A549 (cell line): ENCODE results near the gene KAT6B.

ENCODE experiments used
- CEBPB ChIP-seq, 2 experiments: fragments of >200 bp in 1 of 2; sonication (Bioruptor Twin) in 1 of 2; formaldehyde crosslinking in 1 of 2; IDR thresholded peaks; 2 replicates each; pipeline ENCODE4 v1.6.1; 2012 to 2016
- CHD4 ChIP-seq: fragments of 200-600 bp; sonication (generic); IDR thresholded peaks from 2 replicates; pipeline ENCODE4 v1.6.1; 2016; ENCODE audit warnings: antibody characterized with exemption, mild to moderate bottlenecking, borderline replicate concordance
- CTCF ChIP-seq: fragments of >200 bp; sonication (Bioruptor Twin); formaldehyde crosslinking; IDR thresholded peaks from 3 replicates; pipeline ENCODE4 v1.5.1; 2016
- EP300 ChIP-seq, 2 experiments: fragments of >200 bp; sonication (Bioruptor Twin); formaldehyde crosslinking; IDR thresholded peaks; 2 replicates in 1 of 2; 3 replicates in 1 of 2; pipeline ENCODE4 v1.6.1; 2016 to 2017
- ESRRA ChIP-seq: fragments of 150-350 bp; IDR thresholded peaks from 2 replicates; pipeline ENCODE4 v1.6.1; 2014; ENCODE audit warnings: mild to moderate bottlenecking, low read length, borderline replicate concordance
- HDAC2 ChIP-seq: fragments of 200-600 bp; sonication (generic); IDR thresholded peaks from 2 replicates; pipeline ENCODE4 v1.6.1; 2016
- MAX ChIP-seq: IDR thresholded peaks from 2 replicates; pipeline ENCODE4 v1.6.1; 2012
- POLR2A ChIP-seq: IDR thresholded peaks from 2 replicates; pipeline ENCODE4 v1.6.1; 2012; ENCODE audit warnings: mild to moderate bottlenecking, low read length
- RAD21 ChIP-seq, 2 experiments: fragments of >200 bp in 1 of 2; sonication (Bioruptor Twin) in 1 of 2; formaldehyde crosslinking in 1 of 2; IDR thresholded peaks in 1 of 2; conservative IDR thresholded peaks in 1 of 2; 2 replicates in 1 of 2; 3 replicates in 1 of 2; pipeline ENCODE4 v1.6.1; 2012 to 2018; ENCODE audit warnings: inconsistent platforms in 1 of 2
- RCOR1 ChIP-seq: fragments of 150-350 bp; IDR thresholded peaks from 2 replicates; pipeline ENCODE4 v1.6.1; 2014; ENCODE audit warnings: antibody characterized with exemption, low read length, low read depth
- RFX5 ChIP-seq: fragments of 450-650 bp; IDR thresholded peaks from 2 replicates; pipeline ENCODE4 v1.7.1; 2014; ENCODE audit warnings: antibody characterized with exemption, mild to moderate bottlenecking, moderate library complexity
- TF ChIP-seq, protein P1 (sequence below): IDR thresholded peaks from 2 replicates; pipeline ENCODE4 v1.6.1; 2012
- TF ChIP-seq, protein P2 (sequence below): fragments of 200-600 bp; sonication (generic); IDR thresholded peaks from 2 replicates; pipeline ENCODE4 v1.6.1; 2016; ENCODE audit warnings: antibody characterized with exemption, mild to moderate bottlenecking, moderate library complexity

GRCh38 chr10:74944205-74944604 lies 117.8 kb downstream of the KAT6B start:
- no peak for TF ChIP-seq CTCF
- TF ChIP-seq ESRRA: no peak
- no peak for TF ChIP-seq POLR2A
- TF ChIP-seq CHD4: no peak
- TF ChIP-seq, protein P1, sequence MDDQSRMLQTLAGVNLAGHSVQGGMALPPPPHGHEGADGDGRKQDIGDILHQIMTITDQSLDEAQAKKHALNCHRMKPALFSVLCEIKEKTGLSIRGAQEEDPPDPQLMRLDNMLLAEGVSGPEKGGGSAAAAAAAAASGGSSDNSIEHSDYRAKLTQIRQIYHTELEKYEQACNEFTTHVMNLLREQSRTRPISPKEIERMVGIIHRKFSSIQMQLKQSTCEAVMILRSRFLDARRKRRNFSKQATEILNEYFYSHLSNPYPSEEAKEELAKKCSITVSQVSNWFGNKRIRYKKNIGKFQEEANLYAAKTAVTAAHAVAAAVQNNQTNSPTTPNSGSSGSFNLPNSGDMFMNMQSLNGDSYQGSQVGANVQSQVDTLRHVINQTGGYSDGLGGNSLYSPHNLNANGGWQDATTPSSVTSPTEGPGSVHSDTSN: no peak
- no peak for TF ChIP-seq EP300 (IDR thresholded peaks at IDR 0.05)
- TF ChIP-seq, protein P2, sequence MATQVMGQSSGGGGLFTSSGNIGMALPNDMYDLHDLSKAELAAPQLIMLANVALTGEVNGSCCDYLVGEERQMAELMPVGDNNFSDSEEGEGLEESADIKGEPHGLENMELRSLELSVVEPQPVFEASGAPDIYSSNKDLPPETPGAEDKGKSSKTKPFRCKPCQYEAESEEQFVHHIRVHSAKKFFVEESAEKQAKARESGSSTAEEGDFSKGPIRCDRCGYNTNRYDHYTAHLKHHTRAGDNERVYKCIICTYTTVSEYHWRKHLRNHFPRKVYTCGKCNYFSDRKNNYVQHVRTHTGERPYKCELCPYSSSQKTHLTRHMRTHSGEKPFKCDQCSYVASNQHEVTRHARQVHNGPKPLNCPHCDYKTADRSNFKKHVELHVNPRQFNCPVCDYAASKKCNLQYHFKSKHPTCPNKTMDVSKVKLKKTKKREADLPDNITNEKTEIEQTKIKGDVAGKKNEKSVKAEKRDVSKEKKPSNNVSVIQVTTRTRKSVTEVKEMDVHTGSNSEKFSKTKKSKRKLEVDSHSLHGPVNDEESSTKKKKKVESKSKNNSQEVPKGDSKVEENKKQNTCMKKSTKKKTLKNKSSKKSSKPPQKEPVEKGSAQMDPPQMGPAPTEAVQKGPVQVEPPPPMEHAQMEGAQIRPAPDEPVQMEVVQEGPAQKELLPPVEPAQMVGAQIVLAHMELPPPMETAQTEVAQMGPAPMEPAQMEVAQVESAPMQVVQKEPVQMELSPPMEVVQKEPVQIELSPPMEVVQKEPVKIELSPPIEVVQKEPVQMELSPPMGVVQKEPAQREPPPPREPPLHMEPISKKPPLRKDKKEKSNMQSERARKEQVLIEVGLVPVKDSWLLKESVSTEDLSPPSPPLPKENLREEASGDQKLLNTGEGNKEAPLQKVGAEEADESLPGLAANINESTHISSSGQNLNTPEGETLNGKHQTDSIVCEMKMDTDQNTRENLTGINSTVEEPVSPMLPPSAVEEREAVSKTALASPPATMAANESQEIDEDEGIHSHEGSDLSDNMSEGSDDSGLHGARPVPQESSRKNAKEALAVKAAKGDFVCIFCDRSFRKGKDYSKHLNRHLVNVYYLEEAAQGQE: no peak
- no peak for TF ChIP-seq RCOR1
- no peak for TF ChIP-seq RAD21 (conservative IDR thresholded peaks at IDR 0.05 in 1 of 2, IDR thresholded peaks at IDR 0.05 in 1 of 2)
- no peak for TF ChIP-seq RFX5
- no peak for TF ChIP-seq MAX
- no peak for TF ChIP-seq HDAC2
- no peak for TF ChIP-seq CEBPB (IDR thresholded peaks at IDR 0.05)
